ENCODE results near the gene HECTD4.

HECTD4 gene

DNA sequence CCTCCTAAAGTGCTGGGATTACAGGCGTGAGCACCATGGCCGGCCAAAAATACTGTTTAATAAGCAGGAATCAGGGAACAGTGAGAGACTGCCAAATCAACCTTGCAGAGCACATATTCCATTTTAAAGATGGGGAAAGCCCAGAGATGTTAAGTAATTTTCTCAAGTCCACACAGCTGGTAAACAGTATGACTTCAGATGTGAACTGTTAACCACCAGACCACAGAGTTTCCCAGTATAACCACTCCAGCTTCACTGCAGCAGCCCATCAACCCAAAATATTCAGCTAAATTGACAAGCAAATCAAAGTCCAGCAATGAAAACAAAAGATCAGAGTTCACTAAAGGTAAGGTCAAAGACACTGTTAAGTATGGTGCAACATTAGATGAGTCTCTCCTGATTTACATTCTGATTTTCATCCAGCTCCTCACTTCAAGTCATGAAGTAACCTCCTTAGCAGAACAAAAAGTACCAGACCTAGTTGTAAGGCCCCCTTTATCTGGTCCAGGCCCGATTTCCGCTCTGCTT, 174.8 kb downstream of the HECTD4 start:
- DNase-seq (ENCODE audit: low read depth) = no peak

DNA sequence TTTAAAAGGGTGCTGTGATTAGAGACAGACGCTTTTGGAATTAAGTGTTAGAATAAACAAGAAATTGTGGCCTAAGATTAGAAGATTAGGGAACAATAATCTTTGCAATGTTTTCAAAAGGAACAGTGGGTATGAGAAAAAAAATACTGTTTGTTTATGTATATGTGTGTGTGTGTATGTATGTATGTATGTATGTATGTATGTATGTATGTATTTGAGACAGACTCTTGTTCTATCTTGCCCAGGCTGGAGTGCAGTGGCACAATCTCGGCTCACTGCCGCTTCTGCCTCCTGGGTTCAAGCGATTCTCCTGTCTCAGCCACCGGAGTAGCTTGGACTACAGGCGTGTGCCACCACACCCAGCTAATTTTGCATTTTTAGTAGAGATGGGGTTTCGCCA, 175.3 kb downstream of the HECTD4 start:
- DNase-seq (ENCODE audit: low read depth) = no peak

DNA sequence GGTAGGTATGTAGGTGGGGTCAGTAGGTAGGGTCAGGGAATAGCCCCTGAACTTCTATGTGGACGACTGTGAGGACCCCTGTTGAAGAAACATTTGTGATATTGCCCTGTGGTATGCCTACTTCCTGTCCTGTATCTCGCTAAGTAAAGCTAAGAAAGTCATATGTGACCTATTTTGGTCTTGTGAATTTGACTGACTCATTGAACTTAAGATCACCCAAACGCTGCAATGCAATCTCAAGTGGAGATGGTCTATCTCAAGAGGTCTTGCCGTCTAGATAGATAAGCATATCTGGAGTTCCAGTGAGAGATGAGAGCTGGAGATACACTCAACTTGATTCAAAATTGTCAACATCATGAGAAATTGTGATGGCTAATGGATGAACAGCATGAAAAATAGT, 183.1 kb downstream of the HECTD4 start:
- DNase-seq (ENCODE audit: low read depth) = no peak

DNA sequence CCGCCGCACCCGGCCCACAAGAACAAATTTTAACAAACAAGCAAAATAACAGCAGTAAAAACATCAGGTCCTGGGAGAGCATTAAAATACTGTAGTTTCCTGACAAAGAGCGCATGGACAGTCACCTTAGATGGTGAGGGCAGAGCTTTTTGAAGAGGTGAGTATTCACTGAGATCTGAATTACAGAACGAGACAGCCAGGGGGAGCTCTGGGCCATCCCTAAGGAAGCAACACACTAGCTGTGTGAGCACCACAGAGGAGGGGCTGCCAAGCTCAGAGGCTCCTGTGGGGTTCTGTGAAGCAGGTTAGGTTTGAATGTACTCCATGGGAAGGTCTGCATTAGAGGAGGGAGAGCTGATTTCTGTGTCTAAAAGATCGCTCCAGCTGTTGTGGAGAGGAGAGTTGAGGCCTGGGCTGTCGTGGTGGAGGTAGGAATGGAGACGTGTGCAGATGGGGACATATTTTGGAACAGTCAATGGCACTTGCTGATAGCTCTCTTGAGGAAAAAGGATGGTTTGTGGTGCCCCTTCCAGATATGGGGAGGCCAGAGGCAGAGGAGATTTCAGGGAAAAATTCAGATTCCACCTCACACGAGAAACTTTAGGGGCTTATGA, 184.0 kb downstream of the HECTD4 start:
- DNase-seq (ENCODE audit: low read depth) = peak; percentile 8

DNA sequence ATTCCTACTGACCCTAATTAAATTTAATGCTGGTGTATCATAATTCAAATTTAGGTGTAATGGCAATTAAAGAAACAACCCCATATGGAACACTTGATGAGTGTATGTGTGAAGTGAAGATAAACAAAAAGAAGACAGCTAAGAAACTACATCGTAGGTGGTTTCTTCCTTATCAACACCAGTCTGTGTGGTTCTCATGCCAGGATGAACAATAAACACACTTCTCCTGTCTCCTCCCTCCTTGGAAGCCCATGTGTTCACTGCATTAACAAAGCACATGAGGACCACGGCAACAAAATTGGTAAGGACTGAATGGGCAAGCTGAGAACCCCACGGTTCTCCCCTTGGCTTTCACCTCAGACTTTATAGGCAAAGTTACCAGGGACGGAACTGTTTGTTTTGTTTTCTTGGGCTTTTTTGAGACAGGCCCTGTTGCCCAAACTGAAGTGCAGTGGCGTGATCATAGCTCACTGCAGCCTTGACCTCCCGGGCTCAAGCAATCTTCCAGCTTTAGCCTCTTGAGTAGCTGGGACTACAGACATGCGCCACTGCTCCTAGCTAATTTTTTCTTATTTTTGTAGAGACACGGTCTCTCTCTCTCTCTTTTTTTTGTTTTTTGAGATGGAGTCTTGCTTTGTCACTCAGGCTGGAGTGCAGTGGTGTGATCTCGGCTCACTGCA, 185.9 kb downstream of the HECTD4 start:
- DNase-seq (ENCODE audit: low read depth) = no peak

DNA sequence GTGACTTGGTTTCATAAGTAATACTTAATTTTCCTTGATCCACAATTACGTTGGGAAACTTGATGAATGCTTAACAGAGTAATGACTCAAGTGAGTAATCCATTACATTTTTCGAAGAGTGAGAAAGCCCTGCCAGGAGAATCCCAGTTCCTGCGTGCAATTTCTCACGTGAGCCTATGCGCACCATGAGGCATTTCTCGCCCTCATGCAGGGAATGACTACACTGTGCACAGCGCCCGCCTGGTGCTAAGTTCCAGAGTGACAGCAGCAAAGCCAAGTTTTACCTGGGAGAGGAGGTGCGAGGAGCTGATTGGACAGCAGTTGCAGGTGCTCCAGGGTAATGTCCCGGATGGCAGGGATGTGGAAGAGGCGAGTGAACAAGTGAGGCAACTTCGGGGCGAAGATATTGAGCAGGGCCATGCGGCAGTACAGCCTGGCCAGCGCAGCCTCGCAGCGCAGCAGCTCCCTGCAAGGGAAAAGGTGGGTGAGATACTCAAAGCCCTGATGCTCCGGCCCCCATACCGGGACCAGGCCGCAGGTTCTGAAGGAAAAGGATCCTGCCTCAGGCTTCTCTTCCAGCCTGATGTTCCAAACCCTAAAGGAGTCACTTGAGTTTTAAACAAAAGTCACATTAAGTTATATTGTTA, 187.5 kb downstream of the HECTD4 start:
- DNase-seq (ENCODE audit: low read depth) = no peak

DNA sequence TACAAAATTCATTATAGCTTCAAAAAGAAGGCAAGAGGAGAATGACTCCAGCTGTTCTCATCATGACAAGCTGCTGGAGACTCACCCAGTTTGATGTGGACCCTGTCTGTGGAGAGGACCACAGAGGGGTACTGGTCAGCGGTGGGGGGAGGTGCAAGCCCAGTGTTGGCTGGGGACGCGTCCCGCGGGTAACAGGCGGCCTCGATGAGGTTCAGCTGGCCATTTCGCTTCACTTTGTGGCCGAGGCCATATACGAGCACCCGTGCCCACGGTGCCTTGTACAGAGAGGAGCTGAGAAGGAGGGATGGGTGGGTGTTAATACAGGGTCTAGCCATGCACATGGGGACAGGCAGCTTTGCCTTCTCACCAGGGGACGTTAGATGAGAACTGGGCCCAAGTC, 189.8 kb downstream of the HECTD4 start:
- no peak for DNase-seq (ENCODE audit: low read depth)

DNA sequence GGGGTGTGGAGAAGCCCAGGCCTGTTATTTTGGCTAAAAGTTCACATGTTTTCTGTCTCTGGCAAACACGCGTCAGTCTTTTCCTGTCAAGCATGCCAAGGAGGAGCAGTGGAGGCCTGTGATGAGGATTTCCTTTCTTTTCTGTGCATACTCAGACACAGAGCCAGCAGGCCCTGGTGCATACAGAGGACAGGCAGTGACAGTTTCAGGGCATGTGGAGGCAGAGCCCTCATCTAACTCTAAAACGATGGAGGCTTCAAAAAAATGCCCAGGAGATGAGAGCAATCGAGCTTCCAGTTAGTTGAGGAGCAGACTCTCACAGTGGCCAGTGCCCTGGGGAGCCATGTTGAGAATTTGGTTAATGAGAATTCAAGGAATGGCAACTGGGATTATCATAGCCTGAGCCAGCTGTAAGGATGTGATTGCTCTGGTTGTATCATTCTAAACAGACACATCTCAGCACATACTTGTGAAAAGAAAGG, 190.3 kb downstream of the HECTD4 start:
- no peak for DNase-seq (ENCODE audit: low read depth)

DNA sequence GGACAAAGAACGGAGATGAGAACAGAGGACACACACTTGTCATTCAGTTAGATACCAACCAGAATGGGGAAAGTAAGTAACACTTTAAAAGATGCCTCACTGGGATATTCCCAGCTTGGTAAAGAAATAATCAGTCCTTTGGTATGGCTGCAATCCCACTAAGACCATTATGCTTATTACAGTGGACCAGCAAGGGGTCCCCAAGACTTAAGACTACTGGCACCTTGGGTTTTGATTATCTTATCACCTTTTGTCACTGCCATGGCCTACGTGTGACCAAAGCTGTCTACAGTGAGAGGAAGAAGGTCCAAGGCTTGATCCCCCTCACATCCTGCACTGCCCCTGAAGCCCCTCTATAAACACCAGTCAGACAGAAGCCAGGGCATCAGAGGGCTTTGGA, 191.0 kb downstream of the HECTD4 start:
- DNase-seq (ENCODE audit: low read depth) = no peak

DNA sequence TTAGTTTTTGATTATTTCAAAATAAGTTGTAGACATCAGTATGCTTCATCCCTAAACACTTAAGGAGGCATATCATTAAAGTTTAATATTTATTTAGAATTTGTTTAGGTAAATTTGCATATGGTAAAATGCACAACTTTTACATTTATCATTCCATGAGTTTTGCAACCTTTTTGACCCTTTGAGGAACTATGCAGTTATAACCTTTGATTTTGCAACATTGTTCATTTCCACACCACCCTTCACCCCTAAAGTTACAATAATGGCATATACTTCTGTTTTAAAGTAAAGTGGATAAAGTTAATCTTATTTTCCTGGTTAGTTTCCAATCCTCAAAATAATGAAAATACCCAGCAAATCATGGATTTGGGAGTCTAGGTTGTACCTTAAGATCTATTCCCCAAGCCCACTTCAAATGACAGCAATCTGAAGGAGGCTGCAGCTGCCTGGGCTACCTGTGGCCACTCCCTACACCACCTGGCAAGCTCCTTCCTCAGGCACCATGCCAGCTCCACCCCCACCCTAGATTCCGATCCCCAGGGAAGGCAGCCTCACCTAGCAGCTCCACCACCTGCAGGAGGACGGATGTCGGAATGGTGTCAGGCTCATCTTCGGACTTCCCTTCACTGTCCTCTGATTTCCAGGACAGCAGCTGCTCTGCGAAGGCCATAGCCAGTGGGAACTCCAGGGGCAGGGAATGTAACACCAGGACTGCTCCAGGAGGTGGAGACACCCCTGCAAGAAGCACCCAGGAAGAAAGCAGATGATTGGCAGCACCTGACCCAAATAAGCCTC, 191.8 kb downstream of the HECTD4 start:
- no peak for DNase-seq (ENCODE audit: low read depth)

DNA sequence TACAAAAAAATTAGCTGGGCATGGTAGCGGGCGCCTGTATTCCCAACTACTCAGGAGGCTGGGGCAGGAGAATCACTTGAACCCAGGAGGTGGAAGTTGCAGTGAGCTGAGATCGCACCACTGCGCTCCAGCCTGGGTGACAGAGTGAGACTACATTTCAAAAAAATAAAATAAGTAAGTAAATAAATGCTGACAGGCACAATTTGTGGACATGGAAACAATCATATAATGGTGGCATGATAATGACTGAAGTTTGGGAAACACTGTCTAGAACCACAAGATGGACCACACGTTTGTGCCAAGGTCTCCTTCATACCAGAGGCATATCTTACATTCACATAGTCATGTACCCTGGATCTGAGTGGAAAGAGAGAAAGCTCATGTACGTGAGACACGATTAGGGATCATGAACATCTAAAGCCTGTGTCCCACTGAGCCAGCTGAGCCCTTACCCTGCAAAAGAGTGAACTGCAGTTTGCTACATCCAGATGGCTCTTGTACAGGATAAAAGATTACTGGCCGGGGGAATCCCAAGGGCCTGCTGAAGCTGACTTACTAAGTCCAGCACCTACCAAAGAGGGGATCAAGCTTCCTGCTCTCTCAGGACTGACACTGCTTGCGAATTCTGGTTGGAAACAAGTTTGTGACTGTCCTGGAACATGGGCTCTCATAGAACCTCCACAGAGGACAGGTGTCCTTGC, 194.0 kb downstream of the HECTD4 start:
- DNase-seq (ENCODE audit: low read depth) = no peak

DNA sequence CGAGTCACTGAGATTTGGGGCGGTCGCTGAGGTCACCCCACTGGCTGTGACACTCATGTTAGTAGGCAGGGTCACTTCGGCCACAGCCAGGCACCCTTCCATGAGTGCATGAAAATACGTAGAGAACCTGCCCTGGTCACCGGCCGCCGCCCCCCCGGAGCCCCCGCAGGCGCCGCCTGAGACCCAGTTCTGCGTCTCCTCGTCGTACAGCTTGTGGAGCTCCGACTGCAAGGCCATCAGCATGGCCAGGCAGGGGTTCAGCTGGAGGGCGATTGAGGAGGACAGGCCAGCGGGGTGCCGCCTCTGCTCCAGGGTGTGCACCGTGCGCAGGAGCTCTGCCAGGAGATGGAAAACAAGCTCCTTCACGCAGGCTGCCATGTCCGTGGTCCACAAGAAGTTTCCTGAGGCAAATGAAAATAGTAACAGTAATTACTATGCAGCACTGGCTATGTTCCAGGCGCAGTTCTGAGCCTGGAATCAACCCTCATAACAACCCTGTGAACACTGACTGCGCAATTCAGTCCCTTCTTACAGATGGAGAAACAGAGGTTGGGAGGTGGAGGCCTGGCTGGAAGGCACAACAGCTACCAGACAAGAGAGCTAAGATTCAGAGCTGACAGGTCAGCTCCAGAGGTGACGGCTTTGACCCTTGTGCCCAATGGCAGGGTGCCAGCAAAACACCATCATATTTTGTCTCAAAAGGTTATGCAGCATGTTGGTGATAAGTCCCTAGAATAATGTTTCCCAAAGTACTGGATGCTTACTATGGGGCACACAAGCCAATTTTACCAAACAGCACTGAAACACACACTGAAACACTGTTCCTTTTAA, 196.9 kb downstream of the HECTD4 start:
- no peak for DNase-seq (ENCODE audit: low read depth)

DNA sequence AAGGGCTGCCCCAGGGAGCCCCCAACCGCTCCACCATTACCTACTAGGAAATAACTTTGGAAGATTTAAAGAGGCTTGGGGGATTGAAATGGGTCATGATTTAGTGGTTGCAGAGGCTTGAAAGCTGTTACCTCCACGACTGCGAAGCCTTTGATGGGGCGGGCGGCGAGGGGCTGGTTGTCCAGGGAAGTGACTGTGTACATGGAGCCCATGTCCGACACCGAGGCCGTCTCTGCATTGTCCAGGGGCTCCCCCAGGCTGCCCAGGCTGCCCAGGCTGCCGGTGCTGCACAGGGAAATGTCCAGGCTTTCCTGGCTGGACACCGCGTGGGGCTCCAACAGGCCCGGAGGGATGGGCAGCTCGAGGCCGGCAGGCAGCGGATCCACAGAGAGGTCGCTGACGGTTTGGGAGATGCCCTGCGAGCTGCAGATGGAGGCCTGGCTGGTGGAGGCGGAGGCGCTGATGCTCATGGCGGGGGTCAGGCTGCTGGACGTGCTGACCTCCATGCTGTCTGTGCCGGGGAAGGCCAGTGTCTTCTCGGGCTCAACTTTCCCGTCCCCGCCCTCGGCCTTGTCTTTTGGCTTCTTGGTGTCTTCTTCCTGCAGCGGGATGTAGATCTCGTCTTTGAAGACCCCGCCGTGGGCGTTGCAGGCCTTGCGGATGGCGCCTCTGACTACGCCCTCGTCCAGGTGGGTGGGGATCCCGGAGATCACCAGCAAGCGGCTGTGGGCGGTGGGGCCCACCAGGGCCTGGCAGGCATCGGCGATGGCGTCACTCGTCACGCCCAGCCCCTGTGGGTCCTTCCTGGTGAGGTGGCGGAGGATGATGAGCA, 198.0 kb downstream of the HECTD4 start:
- no peak for DNase-seq (ENCODE audit: low read depth)

DNA sequence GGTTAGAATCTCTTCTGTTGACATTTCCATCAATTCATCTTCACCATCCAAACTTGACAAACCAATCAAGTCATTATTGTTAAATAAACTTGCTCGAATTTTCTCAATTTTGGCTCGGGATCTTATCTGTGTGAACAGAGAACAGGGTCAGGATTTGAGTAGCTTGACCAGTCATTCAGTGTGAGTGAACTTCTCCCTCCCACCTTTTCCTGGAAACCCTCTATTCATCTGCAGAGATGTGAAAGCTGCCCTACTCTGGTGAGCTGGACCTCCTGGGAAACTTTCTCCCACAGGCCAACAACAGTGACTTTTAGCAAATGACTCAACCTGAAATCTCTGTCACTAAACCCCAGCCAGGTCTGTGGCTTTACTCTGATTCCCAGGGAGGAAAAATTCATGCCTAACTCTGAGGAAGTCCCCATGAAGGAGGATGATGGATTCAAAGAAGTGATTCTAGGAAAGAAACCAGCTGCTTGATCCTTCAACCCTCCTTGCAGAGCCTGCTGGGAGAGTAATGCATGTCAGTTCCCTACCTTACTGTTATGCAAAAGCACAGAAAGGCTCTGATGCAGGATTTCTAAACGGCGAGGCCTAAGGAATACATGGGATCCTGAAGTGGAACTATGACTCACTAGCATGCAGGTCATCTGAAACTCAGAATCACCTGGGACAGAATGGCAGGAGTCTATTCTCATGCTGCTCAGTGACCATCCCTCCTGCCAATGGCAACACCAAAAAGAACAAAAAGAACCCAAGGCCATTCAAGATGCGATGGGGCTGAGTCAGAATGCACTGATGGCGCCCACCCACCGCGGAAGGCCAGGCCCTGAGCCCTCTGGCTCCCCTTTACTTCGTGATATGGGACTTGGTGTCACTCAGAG, 198.8 kb downstream of the HECTD4 start:
- DNase-seq (ENCODE audit: low read depth) = no peak

DNA sequence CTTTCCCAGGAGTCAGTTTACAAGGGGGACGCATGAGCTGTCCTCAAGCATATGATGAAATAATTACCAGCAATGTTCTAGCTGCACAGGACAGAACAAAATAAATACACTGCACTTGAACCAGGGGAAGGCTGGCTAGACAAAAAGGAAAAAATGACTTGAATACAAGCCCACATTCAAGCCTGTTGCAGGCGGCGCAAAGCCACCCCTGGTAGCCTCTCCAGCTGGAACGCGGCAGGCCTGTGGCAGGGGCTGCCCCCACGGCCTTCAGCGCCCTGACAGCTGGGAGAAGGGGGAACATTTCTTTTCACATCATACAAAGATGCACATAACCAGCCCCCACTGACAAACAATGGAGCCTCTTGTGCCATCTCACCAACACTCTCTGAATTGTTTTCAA, 199.7 kb downstream of the HECTD4 start:
- DNase-seq (ENCODE audit: low read depth) = no peak

DNA sequence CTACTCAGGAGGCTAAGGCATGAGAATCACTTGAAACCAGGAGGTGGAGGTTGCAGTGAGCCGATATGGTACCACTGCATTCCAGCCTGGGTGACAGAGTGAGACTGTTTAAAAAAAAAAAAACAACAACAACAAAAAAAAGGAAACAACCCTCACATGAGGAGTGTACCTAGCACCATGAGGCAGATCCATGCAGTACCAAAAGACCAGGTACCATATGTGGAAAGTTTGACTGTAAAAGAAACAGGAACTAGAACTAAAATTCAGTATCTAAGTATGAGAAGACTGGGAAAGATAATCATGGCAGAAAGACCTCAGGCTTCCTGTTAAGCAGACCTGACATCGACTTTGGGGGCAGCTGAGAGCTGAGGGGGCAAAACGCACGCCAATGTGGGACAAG, 201.8 kb downstream of the HECTD4 start:
- DNase-seq (ENCODE audit: low read depth) = no peak

DNA sequence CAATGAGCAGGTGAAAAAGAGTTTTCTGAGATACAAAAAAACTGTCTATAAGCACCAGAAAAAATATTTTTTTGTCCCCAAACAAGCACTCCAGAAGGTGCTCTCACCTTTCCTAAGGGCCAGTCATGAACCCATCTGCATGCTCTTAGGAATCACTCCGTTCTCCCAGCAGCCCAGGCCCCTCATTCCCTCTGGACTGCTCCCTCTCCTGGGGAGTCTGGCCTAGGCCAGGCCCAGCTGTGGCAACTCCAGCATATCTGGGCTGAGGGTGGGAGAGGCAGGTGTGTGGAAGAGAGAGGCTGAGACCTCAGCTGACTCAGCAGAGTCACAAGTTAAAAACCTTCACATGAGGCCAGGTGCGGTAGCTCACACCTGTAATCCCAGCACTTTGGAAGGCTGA, 202.3 kb downstream of the HECTD4 start:
- DNase-seq (ENCODE audit: low read depth) = no peak

DNA sequence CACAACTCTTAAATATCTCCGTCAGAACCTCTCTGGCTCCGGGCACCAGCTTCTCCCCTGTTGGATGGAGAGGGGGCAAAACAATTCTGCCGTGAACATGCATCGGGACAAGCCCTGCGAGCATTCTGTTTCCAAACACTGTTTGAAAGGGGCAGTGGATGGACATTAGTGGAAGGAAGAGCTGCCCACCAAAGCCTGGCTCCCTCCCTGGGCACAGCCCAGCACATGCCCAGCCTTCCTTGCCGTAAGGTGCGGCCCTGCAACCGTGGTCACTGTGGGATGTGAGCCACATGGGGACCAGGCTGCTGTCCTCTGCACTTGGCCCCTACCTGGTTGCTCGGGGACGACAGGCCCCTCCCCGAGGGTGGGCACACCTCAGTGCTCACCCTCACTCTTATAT, 202.9 kb downstream of the HECTD4 start:
- no peak for DNase-seq (ENCODE audit: low read depth)

DNA sequence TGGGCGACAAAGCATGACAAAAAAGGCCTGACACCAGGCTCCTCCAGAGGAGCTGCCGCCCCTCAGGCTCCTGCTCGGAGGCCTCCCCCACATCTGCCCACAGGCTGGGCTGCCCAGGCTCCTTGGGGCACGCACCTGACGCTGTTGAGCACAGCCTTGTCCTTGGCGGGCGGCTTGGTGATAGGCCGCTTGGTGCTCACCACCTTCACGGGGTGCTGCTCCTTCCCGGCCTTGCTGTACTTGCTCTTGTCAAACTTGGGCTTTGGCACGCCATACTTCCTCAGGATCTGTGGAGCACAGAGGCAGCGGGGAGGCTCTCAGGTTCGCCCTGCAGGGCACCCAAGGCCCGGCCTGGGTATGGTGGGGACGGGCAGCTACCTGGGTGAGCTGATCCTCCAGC, 203.4 kb downstream of the HECTD4 start:
- no peak for DNase-seq (ENCODE audit: low read depth)

Data from activated T-helper 9 cell treated with anti-CD3 and anti-CD28 coated beads, Interleukin-2, amount 50 U/mL, for 16 hours (primary cell).